GM19468 (cell line): ENCODE results near the gene OXCT1.
A peak's percentile ranks its signal among the peaks of the same experiment; 100 is the strongest.
"Not testable (repeated sequence)": the region's sequence is repeated elsewhere in the genome, so short reads cannot be mapped to it uniquely, and the experiment has no call there.

ENCODE experiments used
- ATAC-seq: cut with Tn5 transposase; IDR thresholded peaks from one replicate; pipeline ENCODE4 v1.9.1; 2021; ENCODE audit warnings: mild to moderate bottlenecking, moderate library complexity, moderate number of reproducible peaks; ENCODE audit not compliant: unreplicated experiment; ENCODE audit errors: extremely low read depth

OXCT1 gene

GRCh38 chr5:41834506-41834905 is 35.7 kb downstream of the OXCT1 start:
- ATAC-seq, result no peak

- no peak for ATAC-seq
Measured at GRCh38 chr5:41832430-41832829, 37.8 kb downstream of the OXCT1 start.

DNA sequence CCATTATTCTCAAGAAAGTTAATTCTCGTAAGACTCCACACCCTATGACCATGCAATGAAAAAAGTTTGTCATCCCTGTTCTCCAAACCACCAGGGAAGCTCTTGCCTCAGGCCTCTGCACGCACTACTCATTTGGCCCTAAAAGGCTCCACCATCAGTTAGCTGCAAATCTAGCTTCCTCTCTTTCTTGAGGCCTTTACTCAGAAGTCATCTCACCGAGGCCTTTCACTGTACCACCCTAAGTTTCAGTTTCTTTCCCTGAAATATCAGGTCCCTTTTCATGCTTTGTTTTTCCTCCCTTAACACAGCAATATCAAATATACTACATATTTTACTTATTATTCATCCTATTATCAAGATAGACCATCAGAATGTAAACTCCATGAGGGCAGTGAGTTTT is 39.1 kb downstream of the OXCT1 start:
- peak; percentile 50 for ATAC-seq

DNA sequence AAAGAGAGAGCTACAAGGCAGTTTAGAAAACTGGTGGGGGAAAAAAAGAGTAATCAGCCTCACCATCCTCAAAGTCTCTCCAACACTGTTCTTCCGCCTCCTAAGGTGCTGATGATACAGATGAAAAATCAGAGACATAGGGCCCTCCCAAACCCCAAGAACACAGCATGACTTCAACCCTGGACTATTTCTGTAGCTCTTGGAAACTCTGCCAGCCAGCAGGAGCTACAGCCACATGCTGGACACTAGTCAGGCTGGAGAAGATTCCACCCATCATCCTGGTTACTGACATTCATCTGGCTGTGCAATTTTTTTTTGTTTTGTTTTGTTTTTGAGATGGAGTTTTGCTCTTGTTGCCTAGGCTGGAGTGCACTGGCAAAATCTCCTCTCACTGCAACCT is 42.4 kb downstream of the OXCT1 start:
- ATAC-seq, result no peak

GRCh38 chr5:41822036-41822435 is 48.2 kb downstream of the OXCT1 start:
- no peak for ATAC-seq

- no peak for ATAC-seq
Measured at GRCh38 chr5:41821051-41821450, 49.2 kb downstream of the OXCT1 start.

DNA sequence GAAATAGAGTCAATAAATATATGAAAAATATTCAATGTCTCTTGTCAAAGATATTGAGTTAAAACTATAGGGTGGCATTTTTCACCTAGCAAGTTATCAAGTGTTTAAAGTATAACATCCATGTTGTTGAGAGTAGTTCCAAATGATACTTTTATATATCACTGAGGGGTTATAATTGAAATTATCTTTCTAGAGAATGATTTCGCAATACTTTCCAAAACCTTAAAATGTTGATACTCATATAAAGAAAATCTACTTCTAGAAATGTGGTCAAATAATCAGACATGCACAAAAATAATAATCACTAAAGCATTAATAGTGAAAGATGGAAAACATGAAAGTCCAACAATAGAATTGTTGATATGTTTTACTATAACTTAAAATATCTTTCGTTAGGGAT is 50.1 kb downstream of the OXCT1 start:
- ATAC-seq, result no peak

- ATAC-seq, result no peak
Measured at GRCh38 chr5:41817625-41818301, 52.5 kb downstream of the OXCT1 start.

GRCh38 chr5:41815663-41816229 is 54.5 kb downstream of the OXCT1 start:
- no peak for ATAC-seq

- no peak for ATAC-seq
Measured at GRCh38 chr5:41815261-41815660, 55.0 kb downstream of the OXCT1 start.

- ATAC-seq, result not testable (repeated sequence)
Measured at GRCh38 chr5:41814306-41814705, 55.9 kb downstream of the OXCT1 start.

DNA sequence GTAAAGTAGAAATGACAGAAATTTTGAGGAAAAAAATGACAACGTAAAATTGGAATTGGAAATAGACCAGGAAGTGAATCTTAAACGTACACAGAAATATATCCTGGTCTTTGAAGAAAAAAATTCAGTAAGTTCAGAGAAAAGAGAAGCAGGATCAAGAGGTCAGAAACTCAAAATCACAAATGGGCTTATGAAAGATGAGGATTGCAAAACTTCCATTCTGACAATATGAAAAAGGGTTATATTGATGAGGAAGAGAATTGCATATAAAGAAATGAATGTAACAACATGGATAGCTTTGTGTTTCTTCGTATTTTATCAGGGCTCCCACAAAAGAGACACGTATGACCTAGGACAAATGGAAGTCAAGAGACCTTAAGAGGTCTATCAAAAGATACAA is 58.1 kb downstream of the OXCT1 start:
- ATAC-seq, result no peak

DNA sequence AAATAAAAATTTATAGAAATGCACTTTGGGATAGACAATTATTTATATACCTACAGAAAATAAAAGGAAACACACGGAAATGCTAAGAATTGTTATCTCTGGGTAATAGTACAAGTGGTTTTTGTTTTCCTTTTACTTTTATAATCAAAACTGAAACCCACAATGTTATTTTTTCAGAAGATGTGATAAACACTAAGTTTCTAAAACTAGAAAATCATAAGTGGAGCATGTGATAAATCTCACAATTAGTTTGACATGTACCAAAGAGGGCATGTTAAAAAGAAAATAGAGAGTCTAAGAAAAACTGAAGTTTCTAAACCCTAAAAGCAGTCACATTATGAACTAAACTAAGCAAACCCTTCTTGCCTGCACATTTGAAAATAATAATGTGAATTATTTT is 61.1 kb downstream of the OXCT1 start:
- peak; percentile 18 for ATAC-seq

DNA sequence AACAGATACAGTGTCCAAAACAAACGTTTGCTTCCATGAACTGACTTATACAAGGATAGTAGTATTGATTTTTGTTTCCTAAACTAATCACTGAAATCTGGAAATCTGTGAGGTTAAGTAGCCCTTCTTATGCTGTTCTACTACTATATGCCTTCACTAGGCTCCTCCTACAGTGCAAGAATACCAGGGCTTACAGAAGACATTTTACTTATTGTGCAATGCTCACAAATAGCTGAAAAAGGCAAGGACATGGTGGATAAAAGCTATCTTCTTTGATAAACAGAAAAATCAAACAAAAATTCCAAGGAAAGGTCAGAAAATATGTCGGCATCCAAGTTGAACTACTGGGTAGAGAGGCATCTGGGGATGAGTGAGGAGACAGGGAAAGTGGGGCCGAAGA is 61.9 kb downstream of the OXCT1 start:
- no peak for ATAC-seq

DNA sequence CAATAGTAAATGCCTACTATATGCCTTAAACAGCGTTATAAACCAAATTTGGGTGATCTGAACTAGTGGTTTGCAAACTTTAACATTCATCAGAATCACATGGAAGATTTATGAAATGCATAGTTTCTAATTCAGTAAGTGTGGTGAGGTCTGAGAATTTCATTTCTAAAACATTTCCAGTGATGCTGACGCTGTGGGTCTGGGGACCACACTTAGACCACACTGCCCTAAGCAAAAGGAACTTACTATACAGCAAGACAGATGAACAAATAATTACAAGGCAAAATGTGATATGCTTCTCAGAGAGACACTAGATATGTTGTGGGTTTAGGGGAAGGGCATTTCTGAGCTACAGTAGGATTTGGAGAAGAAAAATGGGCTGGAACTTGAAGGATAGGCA is 72.6 kb downstream of the OXCT1 start:
- ATAC-seq, result no peak

GRCh38 chr5:41796061-41796460 is 74.2 kb downstream of the OXCT1 start:
- no peak for ATAC-seq

GRCh38 chr5:41795125-41795524 is 75.1 kb downstream of the OXCT1 start:
- no peak for ATAC-seq

GRCh38 chr5:41794471-41794870 is 75.8 kb downstream of the OXCT1 start:
- no peak for ATAC-seq

- ATAC-seq, result no peak
Measured at GRCh38 chr5:41793141-41793770, 77.0 kb downstream of the OXCT1 start.

DNA sequence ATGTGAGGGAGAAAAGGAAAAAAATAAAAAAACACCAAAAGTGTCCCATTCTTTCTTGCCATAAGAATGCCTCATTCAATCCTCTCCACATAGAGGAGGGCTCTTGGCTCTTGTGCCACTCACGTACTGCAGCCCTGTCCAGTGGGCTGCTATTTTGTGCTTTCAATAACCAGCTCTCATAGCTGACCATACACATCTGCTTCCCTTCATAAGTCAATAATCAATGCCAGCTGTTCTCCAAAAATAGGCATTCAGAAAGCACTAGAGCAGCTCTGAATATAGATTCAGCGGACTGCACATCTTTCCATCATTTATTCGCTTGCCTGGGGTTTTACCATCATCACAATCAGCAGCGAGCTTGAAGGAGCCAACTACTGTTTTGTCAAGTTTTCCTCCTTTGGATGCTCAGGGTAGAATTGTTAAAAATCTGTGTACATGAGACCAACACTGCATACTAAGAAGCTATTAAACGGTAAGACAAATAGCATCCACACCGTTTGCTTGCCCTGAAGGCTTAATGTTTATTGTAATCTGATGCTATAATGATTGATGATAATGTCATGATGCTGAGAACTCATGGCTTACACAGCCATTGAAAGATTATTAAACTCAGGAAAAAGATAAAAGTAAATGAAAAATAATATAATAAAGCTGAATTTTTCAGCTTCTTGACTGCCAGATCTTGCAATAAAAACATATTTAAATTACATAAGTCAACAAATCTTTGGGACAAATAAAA is 80.0 kb downstream of the OXCT1 start:
- no peak for ATAC-seq

DNA sequence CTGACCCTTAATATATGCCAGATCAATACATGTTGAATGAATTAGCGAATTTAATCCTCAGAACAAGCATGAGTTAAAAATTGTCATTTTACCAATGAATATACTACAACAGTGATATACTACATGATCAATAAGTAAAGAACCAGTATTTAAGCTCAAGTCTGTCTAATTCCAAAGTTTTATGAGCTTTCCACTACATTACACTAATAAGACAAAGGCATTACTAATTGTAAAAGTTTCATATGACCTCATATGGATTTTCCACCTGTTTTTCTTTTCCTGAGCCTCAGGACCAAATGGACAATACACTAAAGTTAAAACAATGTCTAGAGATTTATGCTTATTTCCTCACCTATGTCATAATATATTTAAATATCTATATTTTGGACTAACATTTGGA is 80.8 kb downstream of the OXCT1 start:
- ATAC-seq, result no peak
